ENCODE measurements around the gene RNF130. TPM values are rescaled to one million over a fixed set of nuclear protein-coding genes. Genes with fewer than 3 reads are reported as not detected.

The RNF130 gene
- total RNA-seq, 1 donor from 2014 or later = 29.8 TPM

DNA sequence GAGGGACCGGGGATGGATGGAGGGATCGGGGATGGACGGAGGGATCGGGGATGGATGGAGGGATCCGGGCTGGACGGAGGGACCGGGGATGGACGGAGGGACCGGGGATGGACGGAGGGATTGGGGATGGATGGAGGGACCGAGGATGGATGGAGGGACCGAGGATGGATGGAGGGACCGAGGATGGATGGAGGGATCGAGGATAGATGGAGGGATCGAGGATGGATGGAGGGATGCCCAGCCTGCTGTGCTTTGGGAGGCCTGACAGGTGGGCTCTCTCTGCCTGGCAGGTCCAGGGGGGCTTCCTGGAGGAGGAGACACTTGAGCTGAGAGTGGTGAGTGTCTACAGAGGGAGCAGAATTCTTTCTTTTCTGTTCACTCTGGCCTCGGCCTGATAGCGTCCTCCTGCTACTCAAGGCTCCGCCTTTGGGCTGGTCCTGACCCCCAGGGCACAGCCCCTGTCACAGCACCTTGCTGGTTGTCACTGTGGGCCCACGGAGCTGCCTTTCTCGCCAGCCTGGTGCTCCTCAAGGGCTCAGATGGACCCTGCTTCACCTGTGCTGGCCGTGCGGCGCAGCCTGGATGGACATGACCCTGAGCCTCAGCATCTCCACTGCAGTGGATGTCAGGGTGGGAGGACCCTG, 42.2 kb upstream of the RNF130 start:
- Mint-ChIP-seq H3K9me3 (ENCODE audit: unreplicated experiment) (no peaks in the 10 kb centered on the region), H3K4me1 (ENCODE audit: low read depth, unreplicated experiment) (peaks cover 2% of the 10 kb centered on the region), H3K4me3 (ENCODE audit: unreplicated experiment) (no peak overlapping the region), H3K27me3 (ENCODE audit: low read depth, unreplicated experiment) (peaks cover 2% of the 10 kb centered on the region), H3K27ac (ENCODE audit: unreplicated experiment) (no peak overlapping the region), H3K36me3 (ENCODE audit: low read depth, unreplicated experiment) (no peaks in the 10 kb centered on the region)
- Histone ChIP-seq H3K4me2 (ENCODE audit: low read length) (no peak overlapping the region), H3K27ac (ENCODE audit: low read depth, low read length) (no peak overlapping the region), H3K9me3 (ENCODE audit: insufficient read depth, low read depth, low read length) (no peaks in the 10 kb centered on the region), H3K36me3 (ENCODE audit: insufficient read depth, low read length) (no peaks in the 10 kb centered on the region), H3K4me1 (ENCODE audit: insufficient read depth, low read length) (no peaks in the 10 kb centered on the region), H4K20me1 (ENCODE audit: insufficient read depth, low read length) (no peaks in the 10 kb centered on the region), H3K27me3 (ENCODE audit: insufficient read depth, low read length) (no peaks in the 10 kb centered on the region), H2AFZ (ENCODE audit: low read depth, low read length) (no peak overlapping the region), H3K4me3 (ENCODE audit: insufficient read depth, low read depth, low read length) (no peak overlapping the region), H3K9ac (ENCODE audit: low read length) (no peak overlapping the region), H3K79me2 (ENCODE audit: insufficient read depth, low read length) (no peaks in the 10 kb centered on the region)
- no peak for TF ChIP-seq EZH2 (IDR thresholded peaks at IDR 0.05; ENCODE audit: insufficient read depth, low read length)
- TF ChIP-seq, protein P1, sequence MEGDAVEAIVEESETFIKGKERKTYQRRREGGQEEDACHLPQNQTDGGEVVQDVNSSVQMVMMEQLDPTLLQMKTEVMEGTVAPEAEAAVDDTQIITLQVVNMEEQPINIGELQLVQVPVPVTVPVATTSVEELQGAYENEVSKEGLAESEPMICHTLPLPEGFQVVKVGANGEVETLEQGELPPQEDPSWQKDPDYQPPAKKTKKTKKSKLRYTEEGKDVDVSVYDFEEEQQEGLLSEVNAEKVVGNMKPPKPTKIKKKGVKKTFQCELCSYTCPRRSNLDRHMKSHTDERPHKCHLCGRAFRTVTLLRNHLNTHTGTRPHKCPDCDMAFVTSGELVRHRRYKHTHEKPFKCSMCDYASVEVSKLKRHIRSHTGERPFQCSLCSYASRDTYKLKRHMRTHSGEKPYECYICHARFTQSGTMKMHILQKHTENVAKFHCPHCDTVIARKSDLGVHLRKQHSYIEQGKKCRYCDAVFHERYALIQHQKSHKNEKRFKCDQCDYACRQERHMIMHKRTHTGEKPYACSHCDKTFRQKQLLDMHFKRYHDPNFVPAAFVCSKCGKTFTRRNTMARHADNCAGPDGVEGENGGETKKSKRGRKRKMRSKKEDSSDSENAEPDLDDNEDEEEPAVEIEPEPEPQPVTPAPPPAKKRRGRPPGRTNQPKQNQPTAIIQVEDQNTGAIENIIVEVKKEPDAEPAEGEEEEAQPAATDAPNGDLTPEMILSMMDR (IDR thresholded peaks at IDR 0.05; ENCODE audit: insufficient read depth, low read depth, low read length) = no peak
- DNase-seq (ENCODE audit: low read depth) (no peak), FAIRE-seq (no peak)

DNA sequence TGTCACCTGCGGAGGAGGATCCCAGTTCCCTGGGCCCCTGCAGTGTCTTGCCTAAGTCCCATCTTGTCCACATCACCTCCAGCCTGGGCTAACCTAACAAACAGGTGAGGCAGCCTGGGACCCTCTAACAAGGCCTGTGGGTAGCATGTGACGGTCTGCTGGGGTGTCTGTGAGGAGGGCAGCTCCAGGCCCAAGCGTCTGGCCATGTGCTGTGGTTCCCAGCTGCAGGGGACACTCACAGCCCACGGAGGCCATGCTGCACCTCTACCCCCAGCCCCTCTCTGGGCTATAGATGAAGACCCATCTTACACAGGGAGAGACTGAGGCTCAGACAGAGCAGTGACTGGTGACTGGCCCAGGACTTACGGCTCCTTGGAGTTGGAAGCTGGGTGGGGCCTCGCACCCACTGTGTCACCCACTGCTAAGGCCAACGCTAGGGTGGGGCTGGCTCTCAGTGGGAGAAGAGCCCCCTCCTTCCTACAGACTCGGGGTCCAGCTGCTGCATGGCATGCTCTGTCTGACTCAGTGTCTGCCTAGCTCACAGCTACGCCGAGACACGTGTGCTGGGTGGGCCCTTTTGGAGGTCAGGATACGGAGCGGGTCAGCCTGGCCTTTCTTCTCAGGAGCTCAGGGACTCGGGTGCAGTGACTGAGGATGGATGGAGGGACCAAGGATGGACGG, 40.8 kb upstream of the RNF130 start:
- Histone ChIP-seq H2AFZ (ENCODE audit: low read depth, low read length) (no peak overlapping the region), H3K9ac (ENCODE audit: low read length) (no peak overlapping the region), H3K36me3 (ENCODE audit: insufficient read depth, low read length) (no peaks in the 10 kb centered on the region), H4K20me1 (ENCODE audit: insufficient read depth, low read length) (no peaks in the 10 kb centered on the region), H3K4me1 (ENCODE audit: insufficient read depth, low read length) (no peaks in the 10 kb centered on the region), H3K27me3 (ENCODE audit: insufficient read depth, low read length) (no peaks in the 10 kb centered on the region), H3K9me3 (ENCODE audit: insufficient read depth, low read depth, low read length) (peaks cover 3% of the 10 kb centered on the region), H3K27ac (ENCODE audit: low read depth, low read length) (no peak overlapping the region), H3K4me2 (ENCODE audit: low read length) (no peak overlapping the region), H3K79me2 (ENCODE audit: insufficient read depth, low read length) (no peaks in the 10 kb centered on the region), H3K4me3 (ENCODE audit: insufficient read depth, low read depth, low read length) (no peak overlapping the region)
- H3K4me3 Mint-ChIP-seq (ENCODE audit: unreplicated experiment) = no peak overlapping the region
- H3K27me3 Mint-ChIP-seq (ENCODE audit: low read depth, unreplicated experiment) = peaks cover 2% of the 10 kb centered on the region
- DNase-seq (ENCODE audit: low read depth) (no peak), FAIRE-seq (no peak)
- no peaks in the 10 kb centered on the region for H3K36me3 Mint-ChIP-seq (ENCODE audit: low read depth, unreplicated experiment)
- peaks cover 2% of the 10 kb centered on the region for H3K4me1 Mint-ChIP-seq (ENCODE audit: low read depth, unreplicated experiment)
- no peak overlapping the region for H3K27ac Mint-ChIP-seq (ENCODE audit: unreplicated experiment)
- H3K9me3 Mint-ChIP-seq (ENCODE audit: unreplicated experiment) = peaks cover 3% of the 10 kb centered on the region
- TF ChIP-seq EZH2 (IDR thresholded peaks at IDR 0.05; ENCODE audit: insufficient read depth, low read length) = no peak
- TF ChIP-seq, protein P1 (IDR thresholded peaks at IDR 0.05; ENCODE audit: insufficient read depth, low read depth, low read length) = no peak

Measured in astrocyte (in vitro differentiated cells and primary cell).